Left ventricle myocardium superior (tissue), 1 donor: Measurements from ENCODE around the gene CNPY2. TPM values are rescaled to one million over a fixed set of nuclear protein-coding genes. Genes with fewer than 3 reads are reported as not detected.
A peak's percentile ranks its signal among the peaks of the same experiment; 100 is the strongest.
"Not testable (repeated sequence)": the region's sequence is repeated elsewhere in the genome, so short reads cannot be mapped to it uniquely, and the experiment has no call there.

Source experiments
- ATAC-seq: fragments of 200-7000 bp; cut with Tn5 transposase; one replicate; pipeline ENCODE4 v1.9.1; 2020; ENCODE audit warnings: mild to moderate bottlenecking, moderate library complexity
- DNase-seq: peaks from one replicate; pipeline ENCODE4 v3.0.0-alpha.2; 2020
- intact Hi-C: fragments of 100-400 bp; cut with micrococcal nuclease; formaldehyde crosslinking; loops from one replicate; pipeline ENCODE4 v1.11.0; 2022
- long read RNA-seq: library from polyadenylated mRNA; unstranded; transcript quantifications from one replicate; pipeline ENCODE4 v2.0.0, GENCODE V29; 2021
- total RNA-seq: library from RNA; stranded (reverse); fragmentation: NEBNext Ultra II Directional; extraction: Animal tissue kit (Norgen Biotek cat#: 25700); gene quantifications from one replicate; pipeline ENCODE4 v1.2.1, GENCODE V29; 2021
- donor health status: DM: no; HTN: yes; CAD: no; lungs with severe emphysema.

CNPY2 gene
- 32.3 TPM for total RNA-seq
- long read RNA-seq, transcript CNPY2-206 (3 exons, 817 nt) = minor isoform, 6 of 28 reads
- long read RNA-seq, transcript CNPY2-201 (6 exons, 1,214 nt) = major isoform, 20 of 28 reads
- long read RNA-seq, partial matches to known transcripts = 0 of 28 reads
- long read RNA-seq, other reads (novel, unspliced or antisense) = 1 of 28 reads

- intact Hi-C loops = no loop called here
- DNase-seq (peak; percentile 96), ATAC-seq (peak; percentile 95)
Observed at GRCh38 chr12:56315622-56316473, at the start of gene CNPY2. Gene CNPY2, minus strand, starts transcription at chr12:56315988. Its CDS starts 771 bp downstream, at chr12:56315217.

DNA sequence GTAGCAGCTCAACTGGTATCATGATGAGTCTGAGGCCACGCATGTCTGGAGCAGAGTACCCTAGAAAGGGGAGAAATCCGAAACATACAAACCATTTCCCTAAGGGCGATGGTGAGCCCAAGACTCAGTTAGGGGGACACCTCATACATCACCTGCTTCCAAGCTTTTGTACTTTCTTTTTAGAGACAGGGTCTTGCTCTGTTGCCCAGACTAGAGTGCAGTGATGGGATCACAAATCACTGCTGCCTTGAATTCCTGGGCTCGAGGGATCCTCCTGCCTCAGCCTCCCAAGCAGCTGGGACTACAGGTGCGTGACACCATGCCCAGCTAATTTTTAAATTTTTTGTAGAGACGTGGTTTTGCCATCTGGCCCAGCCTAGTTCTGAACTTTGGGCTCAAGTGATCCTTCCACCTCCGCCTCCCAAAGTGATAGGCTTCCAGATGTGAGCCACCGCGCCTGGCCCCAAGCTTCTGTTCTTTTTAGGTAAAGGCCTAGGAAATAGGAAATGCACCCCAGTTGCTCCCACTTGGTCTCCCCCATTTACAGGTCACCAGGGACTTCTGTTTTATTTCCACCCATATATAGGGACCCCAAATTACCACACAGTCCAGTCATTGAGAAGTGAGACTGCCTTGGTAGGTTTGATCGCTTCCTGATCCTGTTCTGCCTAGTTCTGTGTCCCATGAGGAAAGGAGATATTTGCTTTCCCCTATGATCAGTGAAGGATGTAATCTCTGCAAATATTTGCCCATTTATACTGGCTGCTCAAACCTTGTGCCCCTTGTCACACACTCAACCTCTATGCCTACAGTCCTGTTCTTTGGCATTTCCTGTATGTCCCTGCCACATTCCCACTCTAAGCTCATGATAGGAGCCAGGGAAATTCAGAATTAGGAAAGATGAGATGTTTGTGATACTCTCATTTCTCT, 46.6 kb upstream of the CNPY2 start, which contains the start of gene APOF:
TSS of gene APOF (minus strand) at position 728 of the 930 bp plus-strand sequence. CDS start at position 616, 112 bp downstream.
- DNase-seq = no peak
- intact Hi-C loops = no loop called here
- ATAC-seq = no peak

GRCh38 chr12:56361487-56362129, 45.8 kb upstream of the CNPY2 start:
- DNase-seq = no peak
- ATAC-seq = no peak
- intact Hi-C loops = no loop called here

GRCh38 chr12:56359851-56360767, 44.3 kb upstream of the CNPY2 start, which contains the start of gene STAT2:
Gene STAT2, minus strand, starts transcription at chr12:56360107. Its CDS starts 3,536 bp downstream, at chr12:56356571.
- DNase-seq = peak; percentile 99
- intact Hi-C loops = no loop called here
- peak; percentile 99 for ATAC-seq

- intact Hi-C loops = no loop called here
- DNase-seq (no peak), ATAC-seq (no peak)
Observed at GRCh38 chr12:56358836-56359532, 43.2 kb upstream of the CNPY2 start.

- ATAC-seq = no peak
- no peak for DNase-seq
- intact Hi-C loops = no loop called here
Observed at GRCh38 chr12:56351325-56351724, 35.5 kb upstream of the CNPY2 start.

GRCh38 chr12:56350662-56351061, 34.9 kb upstream of the CNPY2 start:
- intact Hi-C loops = no loop called here
- no peak for DNase-seq
- ATAC-seq = no peak

DNA sequence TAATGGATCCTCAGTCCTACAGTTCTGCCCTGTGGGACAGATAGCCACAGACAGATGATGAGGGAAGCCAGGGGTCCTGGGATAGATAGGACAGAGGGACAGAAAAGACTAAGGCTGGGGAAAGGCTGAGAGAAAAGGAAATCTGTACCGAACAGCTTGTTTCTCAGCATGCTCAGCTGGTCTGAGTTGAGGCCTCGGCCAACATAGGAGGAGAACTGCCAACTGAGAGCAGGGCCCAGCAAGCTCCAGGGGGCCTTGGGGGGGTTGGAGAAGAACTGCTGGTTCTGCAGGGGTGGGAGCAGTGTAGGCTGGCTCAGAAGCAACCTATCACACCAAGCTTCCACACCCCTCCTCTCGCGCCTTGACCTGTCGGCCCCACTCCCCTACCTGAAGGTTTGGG, 33.0 kb upstream of the CNPY2 start:
- ATAC-seq = no peak
- intact Hi-C loops = no loop called here
- no peak for DNase-seq

GRCh38 chr12:56347255-56347654, 31.5 kb upstream of the CNPY2 start:
- DNase-seq, ATAC-seq, intact Hi-C loops: not testable (repeated sequence)

DNA sequence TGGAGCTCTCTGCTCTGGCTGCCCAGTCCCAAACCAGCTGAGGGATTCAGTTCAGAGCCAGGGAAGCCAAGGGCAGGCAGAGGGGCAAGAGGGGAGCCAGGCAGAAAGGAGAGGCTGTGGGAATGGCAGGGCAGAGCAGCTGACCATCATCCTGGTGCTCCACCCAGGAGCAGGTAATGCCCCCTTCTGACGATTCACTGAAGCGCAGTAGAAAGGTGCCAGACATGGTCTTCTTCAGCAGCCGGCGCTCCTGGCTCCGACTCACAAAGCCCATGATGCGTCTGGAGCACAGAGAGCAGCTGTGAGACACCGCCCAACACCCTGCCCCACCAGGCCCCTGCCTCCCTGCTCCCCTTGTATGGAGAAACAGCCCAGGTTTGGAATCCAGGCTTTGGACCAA, 30.9 kb upstream of the CNPY2 start:
- intact Hi-C loops = no loop called here
- ATAC-seq = peak; percentile 11
- DNase-seq = no peak

DNA sequence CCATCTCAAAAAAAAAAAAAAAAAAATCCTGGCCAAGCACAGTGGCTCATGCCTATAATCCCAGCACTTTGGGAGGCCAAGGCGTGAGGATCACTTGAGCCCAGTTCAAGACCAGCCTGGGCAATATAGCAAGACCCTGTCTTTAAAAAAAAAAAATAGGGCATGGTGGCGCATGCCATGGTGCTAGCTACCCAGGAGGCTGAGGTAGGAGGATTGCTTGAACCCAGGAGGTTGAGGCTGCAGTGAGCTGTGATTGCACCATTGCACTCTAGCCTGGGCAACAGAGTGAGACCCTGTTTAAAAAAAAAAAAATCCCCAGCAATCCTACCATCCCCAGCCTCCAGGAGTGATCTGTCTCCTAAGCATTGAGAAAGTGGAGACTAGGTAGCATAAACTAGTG, 26.5 kb upstream of the CNPY2 start:
- DNase-seq, intact Hi-C loops: not testable (repeated sequence)

GRCh38 chr12:56341616-56342015, 25.8 kb upstream of the CNPY2 start:
- intact Hi-C loops = no loop called here
- no peak for DNase-seq
- no peak for ATAC-seq

More for the DNA sequence above, 26.5 kb upstream of the CNPY2 start:
- ATAC-seq = not testable (repeated sequence)

DNA sequence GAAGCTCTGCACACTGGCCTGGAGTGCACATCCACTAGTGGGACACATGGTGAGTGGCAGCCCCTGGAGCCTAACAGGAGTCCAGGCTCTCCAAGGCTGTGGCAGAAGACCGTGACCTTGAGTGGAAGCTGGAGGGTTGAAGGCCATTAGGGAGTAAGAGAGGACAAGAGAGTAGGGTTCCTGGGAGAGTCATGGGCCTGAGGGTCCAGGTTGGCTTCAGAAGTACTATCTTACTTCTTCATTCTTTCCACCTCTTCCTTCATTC, 23.3 kb upstream of the CNPY2 start:
- DNase-seq (no peak), ATAC-seq (no peak)
- intact Hi-C loops = no loop called here

- intact Hi-C loops = no loop called here
- ATAC-seq (no peak), DNase-seq (no peak)
Observed at GRCh38 chr12:56338308-56339157, 22.7 kb upstream of the CNPY2 start, which contains the start of gene IL23A. Gene IL23A, plus strand, starts transcription at chr12:56338884. Its CDS starts 161 bp downstream, at chr12:56339045.

DNA sequence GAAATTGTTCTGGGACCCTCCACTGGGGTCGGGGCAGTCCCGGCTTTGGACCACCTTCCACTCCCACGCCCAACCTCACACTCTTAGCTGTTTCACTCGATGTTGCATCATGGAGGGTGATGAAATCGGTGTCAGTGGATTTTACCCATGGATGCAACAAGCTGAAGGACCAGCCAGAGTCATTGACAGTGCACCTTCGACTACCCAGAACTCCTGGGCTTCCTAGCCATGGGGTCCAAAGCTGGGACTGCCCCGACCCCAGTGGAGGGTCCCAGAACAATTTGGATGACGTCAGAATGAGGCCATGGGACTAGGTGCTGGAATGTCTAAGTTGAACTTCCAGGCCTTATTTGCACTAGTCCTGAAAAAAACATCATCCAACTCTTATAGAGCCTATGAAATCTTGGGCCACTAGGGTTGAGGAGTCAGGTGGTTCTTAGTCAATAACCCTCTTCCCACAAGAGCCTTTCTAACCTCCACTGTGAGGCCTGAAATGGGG, 22.0 kb upstream of the CNPY2 start:
- intact Hi-C loops = no loop called here
- ATAC-seq = no peak
- no peak for DNase-seq

- intact Hi-C loops = no loop called here
- DNase-seq (no peak), ATAC-seq (no peak)
Observed at GRCh38 chr12:56336361-56337167, 20.8 kb upstream of the CNPY2 start.
